ENCODE results near the gene DIAPH2.

DNA sequence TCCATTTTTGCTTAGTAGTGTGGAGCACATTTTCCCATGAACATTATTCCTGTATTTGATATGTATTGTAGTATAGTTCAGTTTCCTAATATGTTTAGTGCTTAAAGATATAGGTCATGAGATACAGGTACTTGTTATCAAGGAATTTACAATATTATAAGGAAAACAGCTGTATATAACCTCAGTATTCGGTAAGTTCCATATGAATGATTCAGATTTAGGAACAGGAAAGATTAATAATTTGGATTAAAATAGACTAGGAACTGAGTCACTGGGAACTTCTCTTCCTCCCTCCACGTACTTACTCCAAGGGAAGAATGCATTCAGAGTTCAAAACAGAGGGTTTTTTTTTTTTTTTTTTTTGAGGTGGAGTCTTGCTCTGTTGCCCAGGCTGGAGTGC lies 20.0 kb downstream of the DIAPH2 start:
- no peak for TF ChIP-seq ZNF70 (CRISPR knock-in tag; IDR thresholded peaks at IDR 0.05)
- no peak for TF ChIP-seq RARB (CRISPR knock-in tag; IDR thresholded peaks at IDR 0.05)
- TF ChIP-seq CSDC2 (CRISPR knock-in tag; IDR thresholded peaks at IDR 0.05), result no peak
- TF ChIP-seq ZNF8 (CRISPR knock-in tag; IDR thresholded peaks at IDR 0.05), result no peak
- TF ChIP-seq PATZ1 (CRISPR knock-in tag; IDR thresholded peaks at IDR 0.05; ENCODE audit: borderline replicate concordance), result no peak
